ENCODE results near the gene SURF1.
A peak's percentile ranks its signal among the peaks of the same experiment; 100 is the strongest.

SURF1 gene

GRCh38 chr9:133369933-133370332 lies 13.6 kb upstream of the SURF1 start:
- Histone ChIP-seq H2BK12ac (ENCODE audit: low read length in 2 of 2) (no peak overlapping the region), H2BK120ac (ENCODE audit: low read depth, low read length) (no peak overlapping the region), H3K4me3 (ENCODE audit: insufficient read depth in 1 of 2, low read depth in 1 of 2, low read length in 2 of 2) (no peak overlapping the region), H3K9ac (ENCODE audit: low read length) (no peak overlapping the region), H2BK5ac (ENCODE audit: low read depth, low read length, poor library complexity, severe bottlenecking) (no peak overlapping the region), H3K4ac (ENCODE audit: low read depth in 1 of 2, low read length in 2 of 2) (no peak overlapping the region), H3K14ac (ENCODE audit: low read length in 2 of 2) (no peak overlapping the region), H3K9me3 (ENCODE audit: control insufficient read depth, low read length) (no peaks in the 10 kb centered on the region), H4K91ac (ENCODE audit: low read length) (no peak overlapping the region), H4K8ac (ENCODE audit: low read length) (no peak overlapping the region), H2AK5ac (ENCODE audit: low read length, severe bottlenecking) (no peak overlapping the region), H3K27me3 (ENCODE audit: control insufficient read depth in 1 of 2, insufficient read depth in 1 of 2, low read length in 2 of 2) (no peaks in the 10 kb centered on the region), H3K36me3 (ENCODE audit: control insufficient read depth in 1 of 2, insufficient read depth in 2 of 2, low read depth in 1 of 2, low read length in 2 of 2) (peaks cover 67 to 77% of the 10 kb centered on the region in 2 experiments), H2AFZ (ENCODE audit: low read depth, low read length) (no peak overlapping the region), H3K4me1 (ENCODE audit: control insufficient read depth, insufficient read depth, low read depth, low read length) (peaks cover 59% of the 10 kb centered on the region), H3K4me2 (ENCODE audit: low read length, poor library complexity, severe bottlenecking) (no peak overlapping the region), H2BK15ac (ENCODE audit: low read depth, poor library complexity, severe bottlenecking) (no peak overlapping the region), H3K23ac (ENCODE audit: low read length in 2 of 2) (no peak overlapping the region), H3K27ac (ENCODE audit: low read length, poor library complexity, severe bottlenecking) (no peak overlapping the region), H3K18ac (ENCODE audit: low read depth in 1 of 2, low read length in 2 of 2) (no peak overlapping the region), H3K79me1 (replicated peaks; ENCODE audit: low read length, poor library complexity, severe bottlenecking) (no peaks in the 10 kb centered on the region)
- 95% methylated on average over 7 of the region's 7 CpGs for WGBS
- DNase-seq, result no peak

DNA sequence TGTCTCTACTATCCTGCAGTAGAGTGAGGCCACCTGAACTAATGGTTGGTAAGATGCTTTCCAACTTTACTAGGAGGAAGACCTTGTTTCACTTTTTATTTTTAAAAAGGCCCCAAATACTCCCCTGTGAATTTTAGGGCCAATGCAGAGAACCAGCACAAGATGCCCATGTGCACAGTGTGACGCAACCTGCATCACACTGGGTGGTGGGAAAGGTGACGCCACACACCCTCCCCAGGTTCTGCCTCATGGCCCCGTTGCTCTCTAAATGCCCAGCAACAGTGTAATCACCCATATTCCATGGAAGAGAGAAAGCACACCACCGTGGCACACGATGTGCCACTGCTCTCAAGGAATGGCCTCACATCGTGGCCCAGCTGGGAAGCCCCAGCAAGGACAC lies 13.1 kb upstream of the SURF1 start:
- H3K14ac ChIP-seq (ENCODE audit: low read length in 2 of 2), result no peak overlapping the region
- H2BK15ac ChIP-seq (ENCODE audit: low read depth, poor library complexity, severe bottlenecking), result no peak overlapping the region
- no peak overlapping the region for H3K18ac ChIP-seq (ENCODE audit: low read depth in 1 of 2, low read length in 2 of 2)
- no peak overlapping the region for H2AFZ ChIP-seq (ENCODE audit: low read depth, low read length)
- H3K79me1 ChIP-seq (replicated peaks; ENCODE audit: low read length, poor library complexity, severe bottlenecking), result peaks cover 2% of the 10 kb centered on the region
- H4K8ac ChIP-seq (ENCODE audit: low read length), result no peak overlapping the region
- peaks cover 63% of the 10 kb centered on the region for H3K4me1 ChIP-seq (ENCODE audit: control insufficient read depth, insufficient read depth, low read depth, low read length)
- no peak for DNase-seq
- H3K36me3 ChIP-seq (ENCODE audit: control insufficient read depth in 1 of 2, insufficient read depth in 2 of 2, low read depth in 1 of 2, low read length in 2 of 2), result peaks cover 70 to 80% of the 10 kb centered on the region in 2 experiments
- H3K23ac ChIP-seq (ENCODE audit: low read length in 2 of 2), result no peak overlapping the region
- H2BK120ac ChIP-seq (ENCODE audit: low read depth, low read length), result no peak overlapping the region
- H3K27me3 ChIP-seq (ENCODE audit: control insufficient read depth in 1 of 2, insufficient read depth in 1 of 2, low read length in 2 of 2), result no peaks in the 10 kb centered on the region
- no peak overlapping the region for H2AK5ac ChIP-seq (ENCODE audit: low read length, severe bottlenecking)
- H3K9ac ChIP-seq (ENCODE audit: low read length), result peak overlapping the region; percentile 36
- H3K27ac ChIP-seq (ENCODE audit: low read length, poor library complexity, severe bottlenecking), result no peak overlapping the region
- H3K4me3 ChIP-seq (ENCODE audit: insufficient read depth in 1 of 2, low read depth in 1 of 2, low read length in 2 of 2), result no peak overlapping the region
- H3K4ac ChIP-seq (ENCODE audit: low read depth in 1 of 2, low read length in 2 of 2), result no peak overlapping the region
- no peak overlapping the region for H3K4me2 ChIP-seq (ENCODE audit: low read length, poor library complexity, severe bottlenecking)
- no peak overlapping the region for H2BK5ac ChIP-seq (ENCODE audit: low read depth, low read length, poor library complexity, severe bottlenecking)
- H2BK12ac ChIP-seq (ENCODE audit: low read length in 2 of 2), result no peak overlapping the region
- H3K9me3 ChIP-seq (ENCODE audit: control insufficient read depth, low read length), result no peaks in the 10 kb centered on the region
- WGBS, result 88% methylated on average over 6 of the region's 6 CpGs
- H4K91ac ChIP-seq (ENCODE audit: low read length), result no peak overlapping the region

GRCh38 chr9:133368249-133368881 lies 12.1 kb upstream of the SURF1 start:
- Histone ChIP-seq H3K14ac (ENCODE audit: low read length in 2 of 2) (no peak overlapping the region), H3K9ac (ENCODE audit: low read length) (peak overlapping the region; percentile 36), H3K18ac (ENCODE audit: low read depth in 1 of 2, low read length in 2 of 2) (no peak overlapping the region), H3K4me1 (ENCODE audit: control insufficient read depth, insufficient read depth, low read depth, low read length) (peaks cover 60% of the 10 kb centered on the region), H3K4me3 (ENCODE audit: insufficient read depth in 1 of 2, low read depth in 1 of 2, low read length in 2 of 2) (peak overlapping the region in 1 of 2 experiments; percentile 43), H2AFZ (ENCODE audit: low read depth, low read length) (no peak overlapping the region), H3K9me3 (ENCODE audit: control insufficient read depth, low read length) (no peaks in the 10 kb centered on the region), H3K27ac (ENCODE audit: low read length, poor library complexity, severe bottlenecking) (no peak overlapping the region), H3K4ac (ENCODE audit: low read depth in 1 of 2, low read length in 2 of 2) (no peak overlapping the region), H3K79me1 (replicated peaks; ENCODE audit: low read length, poor library complexity, severe bottlenecking) (peaks cover 5% of the 10 kb centered on the region), H3K23ac (ENCODE audit: low read length in 2 of 2) (no peak overlapping the region), H3K36me3 (ENCODE audit: control insufficient read depth in 1 of 2, insufficient read depth in 2 of 2, low read depth in 1 of 2, low read length in 2 of 2) (peaks cover 78 to 89% of the 10 kb centered on the region in 2 experiments), H4K8ac (ENCODE audit: low read length) (no peak overlapping the region), H2BK12ac (ENCODE audit: low read length in 2 of 2) (no peak overlapping the region), H3K27me3 (ENCODE audit: control insufficient read depth in 1 of 2, insufficient read depth in 1 of 2, low read length in 2 of 2) (no peaks in the 10 kb centered on the region), H3K4me2 (ENCODE audit: low read length, poor library complexity, severe bottlenecking) (peak overlapping the region; percentile 34), H2BK15ac (ENCODE audit: low read depth, poor library complexity, severe bottlenecking) (no peak overlapping the region), H2BK120ac (ENCODE audit: low read depth, low read length) (no peak overlapping the region), H4K91ac (ENCODE audit: low read length) (no peak overlapping the region), H2BK5ac (ENCODE audit: low read depth, low read length, poor library complexity, severe bottlenecking) (no peak overlapping the region), H2AK5ac (ENCODE audit: low read length, severe bottlenecking) (no peak overlapping the region)
- WGBS, result 76% methylated on average over 18 of the region's 18 CpGs
- DNase-seq, result no peak

DNA sequence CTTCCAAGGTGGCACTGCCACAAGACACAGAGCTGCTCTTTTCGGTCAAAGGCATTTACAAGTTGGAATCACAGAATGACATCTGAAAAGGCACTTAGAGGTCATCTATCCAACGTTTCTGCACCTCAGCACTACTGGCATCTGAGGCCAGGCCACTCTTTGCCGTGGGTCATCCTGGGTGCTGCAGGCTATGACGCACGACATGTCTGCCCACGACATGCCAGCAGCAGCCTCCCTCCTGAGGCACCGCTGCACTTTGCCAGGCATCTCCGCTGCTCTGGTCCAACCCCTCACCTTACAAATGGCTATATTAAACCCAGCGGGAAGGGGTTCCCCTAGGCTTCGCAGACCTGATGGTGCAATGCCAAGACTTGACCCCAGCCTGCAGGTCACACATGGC lies 11.5 kb upstream of the SURF1 start:
- no peaks in the 10 kb centered on the region for H3K9me3 ChIP-seq (ENCODE audit: control insufficient read depth, low read length)
- no peak overlapping the region for H2BK5ac ChIP-seq (ENCODE audit: low read depth, low read length, poor library complexity, severe bottlenecking)
- H2BK120ac ChIP-seq (ENCODE audit: low read depth, low read length), result no peak overlapping the region
- H3K14ac ChIP-seq (ENCODE audit: low read length in 2 of 2), result no peak overlapping the region
- no peak overlapping the region for H3K27ac ChIP-seq (ENCODE audit: low read length, poor library complexity, severe bottlenecking)
- no peak overlapping the region for H2BK15ac ChIP-seq (ENCODE audit: low read depth, poor library complexity, severe bottlenecking)
- DNase-seq, result no peak
- H3K23ac ChIP-seq (ENCODE audit: low read length in 2 of 2), result no peak overlapping the region
- H3K27me3 ChIP-seq (ENCODE audit: control insufficient read depth in 1 of 2, insufficient read depth in 1 of 2, low read length in 2 of 2), result no peaks in the 10 kb centered on the region
- no peak overlapping the region for H4K8ac ChIP-seq (ENCODE audit: low read length)
- peaks cover 8% of the 10 kb centered on the region for H3K79me1 ChIP-seq (replicated peaks; ENCODE audit: low read length, poor library complexity, severe bottlenecking)
- peaks cover 57% of the 10 kb centered on the region for H3K4me1 ChIP-seq (ENCODE audit: control insufficient read depth, insufficient read depth, low read depth, low read length)
- H2AFZ ChIP-seq (ENCODE audit: low read depth, low read length), result no peak overlapping the region
- no peak overlapping the region for H3K4me3 ChIP-seq (ENCODE audit: insufficient read depth in 1 of 2, low read depth in 1 of 2, low read length in 2 of 2)
- no peak overlapping the region for H2AK5ac ChIP-seq (ENCODE audit: low read length, severe bottlenecking)
- H3K4ac ChIP-seq (ENCODE audit: low read depth in 1 of 2, low read length in 2 of 2), result no peak overlapping the region
- no peak overlapping the region for H2BK12ac ChIP-seq (ENCODE audit: low read length in 2 of 2)
- H3K18ac ChIP-seq (ENCODE audit: low read depth in 1 of 2, low read length in 2 of 2), result no peak overlapping the region
- H3K9ac ChIP-seq (ENCODE audit: low read length), result peak overlapping the region; percentile 36
- no peak overlapping the region for H4K91ac ChIP-seq (ENCODE audit: low read length)
- 96% methylated on average over 10 of the region's 10 CpGs for WGBS
- H3K36me3 ChIP-seq (ENCODE audit: control insufficient read depth in 1 of 2, insufficient read depth in 2 of 2, low read depth in 1 of 2, low read length in 2 of 2), result peaks cover 77 to 90% of the 10 kb centered on the region in 2 experiments
- no peak overlapping the region for H3K4me2 ChIP-seq (ENCODE audit: low read length, poor library complexity, severe bottlenecking)
